HCT116 (cell line): ENCODE data around the gene GDPD3. TPM values are rescaled to one million over a fixed set of nuclear protein-coding genes. Genes with fewer than 3 reads are reported as not detected.

ENCODE experiments used
- ATAC-seq: fragments of 200-7000 bp; cut with Tn5 transposase; 2 replicates; pipeline ENCODE4 v1.9.1; 2020; ENCODE audit warnings: mild to moderate bottlenecking, moderate library complexity
- BruUV-seq: library from RNA; stranded (reverse); fragments of 400-500 nt; replicated peaks from 2 replicates; lab custom pipeline; 2021; lab: Mats Ljungman, UMichigan
- CTCF ChIA-PET: fragments of 300-600 bp; sonication (Branson Sonifier 250); formaldehyde crosslinking; loops from one replicate; lab custom pipeline; 2021; ENCODE audit warnings: antibody characterized with exemption; lab: Charles Lee
- POLR2A ChIA-PET: fragments of 300-600, 350-600 bp; sonication (Branson Sonifier 250); formaldehyde crosslinking; loops from one replicate; lab custom pipeline; 2021; ENCODE audit warnings: antibody characterized with exemption; lab: Charles Lee
- RAD21 ChIA-PET, 2 experiments: fragments of 300-600 bp; sonication (Branson Sonifier 250); formaldehyde crosslinking; loops; one replicate each; lab custom pipeline; 2023; ENCODE audit warnings: low total read pairs in 2 of 2; ENCODE audit not compliant: uncharacterized antibody in 2 of 2, unreplicated experiment in 2 of 2, low non-redundant PET in 1 of 2; lab: Charles Lee
- DNase-seq: peaks from one replicate; pipeline ENCODE4 v3.0.0-alpha.2; 2010; ENCODE audit warnings: low read depth, low spot score
- H2AFZ ChIP-seq: fragments of 200-600 bp; shearing (Covaris generic), sonication (generic); 2 replicates; pipeline ENCODE4 v1.6.1; 2017; ENCODE audit warnings: low read depth, mixed run types, mixed read lengths, antibody characterized with exemption, low read length; ENCODE audit not compliant: poor library complexity, severe bottlenecking
- H3K27ac ChIP-seq: 2 replicates; pipeline ENCODE4 v1.5.1; 2012; ENCODE audit warnings: low read depth, low read length
- H3K27me3 ChIP-seq: fragments of 200-600 bp; sonication (generic); 2 replicates; pipeline ENCODE4 v1.6.1; 2016; ENCODE audit warnings: mixed run types, low read length, mixed read lengths; ENCODE audit not compliant: insufficient read depth
- H3K36me3 ChIP-seq, 2 experiments: fragments of 200-500 bp in 1 of 2; fragments of 200-600 bp in 1 of 2; sonication (Bioruptor generic) in 1 of 2; sonication (generic) in 1 of 2; 2 replicates each; pipeline versions ENCODE4 v1.5.1 to v1.6.1; 2014 to 2016; ENCODE audit warnings: low read length in 2 of 2, inconsistent platforms in 1 of 2, mixed read lengths in 1 of 2, mixed run types in 1 of 2; ENCODE audit not compliant: insufficient read depth in 2 of 2, control insufficient read depth in 1 of 2
- H3K4me1 ChIP-seq, 2 experiments: fragments of 200-600 bp in 1 of 2; sonication (generic) in 1 of 2; 2 replicates each; pipeline versions ENCODE4 v1.5.1 to v1.6.1; 2012 to 2017; ENCODE audit warnings: low read length in 2 of 2, inconsistent platforms in 1 of 2, mild to moderate bottlenecking in 1 of 2, mixed read lengths in 1 of 2, mixed run types in 1 of 2, moderate library complexity in 1 of 2; ENCODE audit not compliant: insufficient read depth in 2 of 2, control insufficient read depth in 1 of 2
- H3K4me2 ChIP-seq: fragments of 200-600 bp; sonication (generic); 2 replicates; pipeline ENCODE4 v1.6.1; 2017; ENCODE audit warnings: mixed run types, low read length, mixed read lengths
- H3K4me3 ChIP-seq, 2 experiments: fragments of 200-600 bp in 1 of 2; sonication (generic) in 1 of 2; replicated peaks in 1 of 2; 2 replicates each; pipeline ENCODE4 v1.5.1; 2011 to 2016; ENCODE audit warnings: low read length in 2 of 2, control low read depth in 1 of 2, low read depth in 1 of 2, mild to moderate bottlenecking in 1 of 2, mixed read lengths in 1 of 2, mixed run types in 1 of 2
- H3K79me2 ChIP-seq: fragments of 200-600 bp; sonication (generic); 2 replicates; pipeline ENCODE4 v1.6.1; 2017; ENCODE audit warnings: mild to moderate bottlenecking, mixed run types, low read length, moderate library complexity, mixed read lengths; ENCODE audit not compliant: insufficient read depth
- H3K9ac ChIP-seq: fragments of 200-600 bp; sonication (generic); 2 replicates; pipeline ENCODE4 v1.6.1; 2016; ENCODE audit warnings: low read length, mixed read lengths
- H3K9me2 ChIP-seq: fragments of 200-600 bp; sonication (generic), shearing (Covaris generic); 2 replicates; pipeline ENCODE4 v1.6.1; 2017; ENCODE audit warnings: mixed run types, mild to moderate bottlenecking, moderate library complexity; ENCODE audit not compliant: insufficient read depth
- H3K9me3 ChIP-seq, 2 experiments: fragments of 200-500 bp in 1 of 2; fragments of 200-600 bp in 1 of 2; sonication (Bioruptor generic) in 1 of 2; sonication (generic) in 1 of 2; 2 replicates each; pipeline ENCODE4 v1.6.1; 2014 to 2017; ENCODE audit warnings: low read length in 2 of 2, mixed read lengths in 2 of 2, inconsistent platforms in 1 of 2, low read depth in 1 of 2, mild to moderate bottlenecking in 1 of 2, mixed run types in 1 of 2, moderate library complexity in 1 of 2; ENCODE audit not compliant: control insufficient read depth in 1 of 2, insufficient read depth in 1 of 2
- H4K20me1 ChIP-seq: fragments of 200-600 bp; sonication (generic), shearing (Covaris generic); 2 replicates; pipeline ENCODE4 v1.6.1; 2017; ENCODE audit warnings: mixed run types, mild to moderate bottlenecking, moderate library complexity; ENCODE audit not compliant: insufficient read depth
- ATF3 ChIP-seq: IDR thresholded peaks from 2 replicates; pipeline ENCODE4 v1.6.1; 2012
- CBX3 ChIP-seq: IDR thresholded peaks from 2 replicates; pipeline ENCODE4 v1.6.1; 2012; ENCODE audit warnings: low read depth
- CEBPB ChIP-seq: IDR thresholded peaks from 2 replicates; pipeline ENCODE4 v1.6.1; 2012; ENCODE audit warnings: low read depth
- CTCF ChIP-seq, 3 experiments: fragments of 200-600 bp in 1 of 3; sonication (generic) in 1 of 3; IDR thresholded peaks in 2 of 3; conservative IDR thresholded peaks in 1 of 3; 2 replicates each; pipeline ENCODE4 v1.5.1; 2012 to 2017; ENCODE audit warnings: low read depth in 2 of 3, low read length in 2 of 3, antibody characterized with exemption in 1 of 3, borderline replicate concordance in 1 of 3, control low read depth in 1 of 3, mild to moderate bottlenecking in 1 of 3, mixed read lengths in 1 of 3, mixed run types in 1 of 3, moderate library complexity in 1 of 3; ENCODE audit not compliant: insufficient read depth in 1 of 3
- EGR1 ChIP-seq: IDR thresholded peaks from 2 replicates; pipeline ENCODE4 v1.6.1; 2012; ENCODE audit warnings: low read depth
- EZH2 ChIP-seq: fragments of 200-600 bp; sonication (generic); IDR thresholded peaks from 2 replicates; pipeline ENCODE4 v1.6.1; 2017; ENCODE audit warnings: antibody characterized with exemption, mixed run types
- FOSL1 ChIP-seq: IDR thresholded peaks from 2 replicates; pipeline ENCODE4 v1.6.1; 2012; ENCODE audit warnings: low read depth
- MAX ChIP-seq: IDR thresholded peaks from 2 replicates; pipeline ENCODE4 v1.6.1; 2012
- POLR2A ChIP-seq: IDR thresholded peaks from 2 replicates; pipeline ENCODE4 v1.7.0; 2011; ENCODE audit warnings: borderline replicate concordance; ENCODE audit not compliant: insufficient read depth, insufficient read length; ENCODE audit errors: extremely low read depth
- SP1 ChIP-seq: IDR thresholded peaks from 2 replicates; pipeline ENCODE4 v1.6.1; 2012; ENCODE audit warnings: low read depth
- SRF ChIP-seq: IDR thresholded peaks from 2 replicates; pipeline ENCODE4 v1.6.1; 2012; ENCODE audit warnings: low read depth
- TCF7L2 ChIP-seq: IDR thresholded peaks from 2 replicates; pipeline ENCODE4 v1.7.0; 2011; ENCODE audit warnings: borderline replicate concordance, inconsistent platforms; ENCODE audit not compliant: insufficient read depth, insufficient read length; ENCODE audit errors: extremely low read depth
- YY1 ChIP-seq: IDR thresholded peaks from 2 replicates; pipeline ENCODE4 v1.6.1; 2011; ENCODE audit warnings: low read length, low read depth, moderate library complexity, mild to moderate bottlenecking; ENCODE audit not compliant: insufficient replicate concordance; ENCODE audit errors: extremely low read depth
- ZBTB33 ChIP-seq: IDR thresholded peaks from 2 replicates; pipeline ENCODE4 v1.6.1; 2011; ENCODE audit warnings: mild to moderate bottlenecking, low read length, moderate library complexity; ENCODE audit not compliant: insufficient replicate concordance; ENCODE audit errors: extremely low read depth
- ZFX ChIP-seq: fragments of 450-650 bp; IDR thresholded peaks from 2 replicates; pipeline ENCODE4 v1.6.1; 2017
- ZNF274 ChIP-seq: fragments of 200-500 bp; sonication (Bioruptor generic); IDR thresholded peaks from 2 replicates; pipeline ENCODE4 v1.6.1; 2014; ENCODE audit warnings: mild to moderate bottlenecking, low read depth, low read length, inconsistent platforms
- intact Hi-C: fragments of 100-400 bp; cut with micrococcal nuclease; formaldehyde crosslinking; loops from 2 replicates; pipeline ENCODE4 v1.10.0; 2022
- total RNA-seq: library from RNA; stranded (reverse); gene quantifications from one replicate; pipeline ENCODE4 v1.2.1, GENCODE V29; 2021; ENCODE audit not compliant: unreplicated experiment

The GDPD3 gene
- total RNA-seq, 1 experiment from 2014 or later, result 7.0 TPM

GRCh38 chr16:30120340-30121105 lies 7.2 kb upstream of the GDPD3 start:
- Histone ChIP-seq H3K27me3 (no peaks in the 10 kb centered on the region), H3K36me3 (no peaks in the 10 kb centered on the region; a peak in 1 of 4 replicates), H4K20me1 (no peaks in the 10 kb centered on the region), H2AFZ (no peak overlapping the region), H3K4me1 (peaks cover 10 to 21% of the 10 kb centered on the region in 2 experiments), H3K9ac (no peak overlapping the region), H3K9me2 (no peaks in the 10 kb centered on the region), H3K4me3 (no peak overlapping the region), H3K79me2 (no peaks in the 10 kb centered on the region), H3K4me2 (no peak overlapping the region), H3K9me3 (no peaks in the 10 kb centered on the region), H3K27ac (no peak overlapping the region)
- POLR2A ChIA-PET, result interaction anchor here (0.7 kb wide), 1 partner anchor 1022 kb away, joined by 3 read pairs; no protein-coding TSS in a partner anchor
- CTCF ChIA-PET, result interaction anchor here (1.1 kb wide), 1 partner anchor 9 kb away, joined by 3 read pairs; no protein-coding TSS in a partner anchor
- BruUV-seq, result no TSS peak
- RAD21 ChIA-PET, result no interaction called here
- no peak for ATAC-seq
- TF ChIP-seq YY1 (no peak), ZNF274 (no peak), SRF (no peak), MAX (no peak), TCF7L2 (no peak), EGR1 (no peak), EZH2 (no peak), ZFX (no peak), SP1 (no peak), CTCF (IDR thresholded peaks at IDR 0.05 in 2 of 3, conservative IDR thresholded peaks at IDR 0.05 in 1 of 3; ENCODE audit: borderline replicate concordance in 1 of 3, insufficient read depth in 1 of 3, low read depth in 2 of 3, low read length in 2 of 3) (no peak), CBX3 (no peak), CEBPB (no peak), FOSL1 (no peak), POLR2A (no peak), ZBTB33 (no peak), ATF3 (no peak)
- intact Hi-C loops, result no loop called here
- DNase-seq, result no peak
